ENCODE data around the gene NPFFR1. TPM values are rescaled to one million over a fixed set of nuclear protein-coding genes. Genes with fewer than 3 reads are reported as not detected.

The NPFFR1 gene
- total RNA-seq, 1 donor from 2014 or later, result not detected

GRCh38 chr10:70256463-70256862, 27.3 kb downstream of the NPFFR1 start:
- Histone ChIP-seq H3K79me2 (ENCODE audit: low read depth) (no peaks in the 10 kb centered on the region), H3K9me3 (ENCODE audit: low read depth) (no peaks in the 10 kb centered on the region), H3K4me1 (no peaks in the 10 kb centered on the region), H3K27ac (no peak overlapping the region), H3F3A (ENCODE audit: low read depth) (no peaks in the 10 kb centered on the region), H3K4me2 (no peak overlapping the region), H3K27me3 (no peaks in the 10 kb centered on the region), H3K36me3 (no peaks in the 10 kb centered on the region), H3K9ac (no peak overlapping the region), H2AFZ (replicated peaks) (no peak overlapping the region), H4K20me1 (ENCODE audit: low read depth) (no peaks in the 10 kb centered on the region), H3K4me3 (no peak overlapping the region)
- no peaks in the 10 kb centered on the region for H3K36me3 Mint-ChIP-seq
- H3K4me3 Mint-ChIP-seq, result no peak overlapping the region
- H3K9me3 Mint-ChIP-seq, result peaks cover 5% of the 10 kb centered on the region
- no peak for DNase-seq (ENCODE audit: low spot score)
- H3K27me3 Mint-ChIP-seq (ENCODE audit: insufficient read depth, low read depth), result peaks cover 2% of the 10 kb centered on the region
- peaks cover 5% of the 10 kb centered on the region for H3K4me1 Mint-ChIP-seq
- no peak overlapping the region for H3K27ac Mint-ChIP-seq
- TF ChIP-seq EZH2phosphoT487 (IDR thresholded peaks at IDR 0.05), result no peak
- TF ChIP-seq EZH2 (IDR thresholded peaks at IDR 0.05), result no peak
- TF ChIP-seq, protein P1, sequence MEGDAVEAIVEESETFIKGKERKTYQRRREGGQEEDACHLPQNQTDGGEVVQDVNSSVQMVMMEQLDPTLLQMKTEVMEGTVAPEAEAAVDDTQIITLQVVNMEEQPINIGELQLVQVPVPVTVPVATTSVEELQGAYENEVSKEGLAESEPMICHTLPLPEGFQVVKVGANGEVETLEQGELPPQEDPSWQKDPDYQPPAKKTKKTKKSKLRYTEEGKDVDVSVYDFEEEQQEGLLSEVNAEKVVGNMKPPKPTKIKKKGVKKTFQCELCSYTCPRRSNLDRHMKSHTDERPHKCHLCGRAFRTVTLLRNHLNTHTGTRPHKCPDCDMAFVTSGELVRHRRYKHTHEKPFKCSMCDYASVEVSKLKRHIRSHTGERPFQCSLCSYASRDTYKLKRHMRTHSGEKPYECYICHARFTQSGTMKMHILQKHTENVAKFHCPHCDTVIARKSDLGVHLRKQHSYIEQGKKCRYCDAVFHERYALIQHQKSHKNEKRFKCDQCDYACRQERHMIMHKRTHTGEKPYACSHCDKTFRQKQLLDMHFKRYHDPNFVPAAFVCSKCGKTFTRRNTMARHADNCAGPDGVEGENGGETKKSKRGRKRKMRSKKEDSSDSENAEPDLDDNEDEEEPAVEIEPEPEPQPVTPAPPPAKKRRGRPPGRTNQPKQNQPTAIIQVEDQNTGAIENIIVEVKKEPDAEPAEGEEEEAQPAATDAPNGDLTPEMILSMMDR (IDR thresholded peaks at IDR 0.05), result no peak

- no peaks in the 10 kb centered on the region for H3K36me3 ChIP-seq
- no peak for TF ChIP-seq EZH2 (IDR thresholded peaks at IDR 0.05)
- TF ChIP-seq, protein P1 (IDR thresholded peaks at IDR 0.05), result no peak
- TF ChIP-seq EZH2phosphoT487 (IDR thresholded peaks at IDR 0.05), result no peak
- H2AFZ ChIP-seq (replicated peaks), result no peak overlapping the region
- no peaks in the 10 kb centered on the region for H3F3A ChIP-seq (ENCODE audit: low read depth)
- H3K27ac Mint-ChIP-seq, result no peak overlapping the region
- H3K4me3 Mint-ChIP-seq, result no peak overlapping the region
- H4K20me1 ChIP-seq (ENCODE audit: low read depth), result no peaks in the 10 kb centered on the region
- H3K4me1 ChIP-seq, result no peaks in the 10 kb centered on the region
- H3K27me3 Mint-ChIP-seq (ENCODE audit: insufficient read depth, low read depth), result peaks cover 2% of the 10 kb centered on the region
- H3K9ac ChIP-seq, result no peak overlapping the region
- peaks cover 5% of the 10 kb centered on the region for H3K9me3 Mint-ChIP-seq
- H3K4me2 ChIP-seq, result no peak overlapping the region
- no peaks in the 10 kb centered on the region for H3K9me3 ChIP-seq (ENCODE audit: low read depth)
- DNase-seq (ENCODE audit: low spot score), result no peak
- H3K27me3 ChIP-seq, result no peaks in the 10 kb centered on the region
- peaks cover 5% of the 10 kb centered on the region for H3K4me1 Mint-ChIP-seq
- H3K4me3 ChIP-seq, result no peak overlapping the region
- H3K27ac ChIP-seq, result no peak overlapping the region
- H3K36me3 Mint-ChIP-seq, result no peaks in the 10 kb centered on the region
- no peaks in the 10 kb centered on the region for H3K79me2 ChIP-seq (ENCODE audit: low read depth)
Observed at GRCh38 chr10:70255329-70256299, 28.2 kb downstream of the NPFFR1 start.

DNA sequence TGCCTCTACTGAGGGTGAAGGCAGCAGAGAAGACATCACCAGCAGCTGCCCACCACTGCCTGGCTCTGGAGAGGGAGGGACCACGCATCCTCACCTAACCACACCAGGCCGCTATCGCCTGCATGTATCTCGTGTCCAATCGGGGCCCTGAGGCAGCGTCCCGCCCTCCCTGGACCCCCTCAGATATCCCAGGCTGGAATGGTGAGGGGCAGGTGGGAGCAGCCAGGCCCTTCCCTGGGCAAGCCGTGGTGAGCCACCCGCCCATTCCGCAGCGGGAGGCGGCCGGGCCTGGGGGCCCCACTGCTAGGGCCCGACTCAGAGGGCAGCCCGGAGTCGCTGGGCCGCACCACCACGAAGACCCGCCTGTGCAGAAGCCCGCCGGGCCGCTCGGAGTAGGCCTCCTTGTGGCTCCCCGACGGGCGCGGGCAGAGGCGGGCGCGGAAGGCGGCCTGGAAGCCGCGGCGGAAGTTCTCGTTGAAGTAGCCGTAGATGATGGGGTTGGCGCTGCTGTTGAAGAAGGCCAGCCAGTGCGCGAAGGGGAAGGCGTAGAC, 29.0 kb downstream of the NPFFR1 start:
- Histone ChIP-seq H3K36me3 (no peaks in the 10 kb centered on the region), H4K20me1 (ENCODE audit: low read depth) (no peaks in the 10 kb centered on the region), H3K4me1 (no peaks in the 10 kb centered on the region), H3K27ac (no peak overlapping the region), H3K4me2 (no peak overlapping the region), H3K79me2 (ENCODE audit: low read depth) (no peaks in the 10 kb centered on the region), H3K4me3 (no peak overlapping the region), H2AFZ (replicated peaks) (no peak overlapping the region), H3K9me3 (ENCODE audit: low read depth) (no peaks in the 10 kb centered on the region), H3K9ac (no peak overlapping the region), H3F3A (ENCODE audit: low read depth) (no peaks in the 10 kb centered on the region), H3K27me3 (no peaks in the 10 kb centered on the region)
- TF ChIP-seq, protein P1 (IDR thresholded peaks at IDR 0.05), result no peak
- no peak for TF ChIP-seq EZH2phosphoT487 (IDR thresholded peaks at IDR 0.05)
- TF ChIP-seq EZH2 (IDR thresholded peaks at IDR 0.05), result no peak
- peaks cover 5% of the 10 kb centered on the region for H3K4me1 Mint-ChIP-seq
- no peak overlapping the region for H3K4me3 Mint-ChIP-seq
- H3K36me3 Mint-ChIP-seq, result no peaks in the 10 kb centered on the region
- no peak overlapping the region for H3K27ac Mint-ChIP-seq
- peaks cover 5% of the 10 kb centered on the region for H3K9me3 Mint-ChIP-seq
- H3K27me3 Mint-ChIP-seq (ENCODE audit: insufficient read depth, low read depth), result peaks cover 2% of the 10 kb centered on the region
- DNase-seq (ENCODE audit: low spot score), result no peak

Data from neural progenitor cell (in vitro differentiated cells).